ENCODE measurements around the gene PPP1R13B.

PPP1R13B gene

GRCh38 chr14:103704708-103705107, 142.7 kb downstream of the PPP1R13B start:
- Histone ChIP-seq H3K9ac (ENCODE audit: low read length) (no peak overlapping the region), H3K4me1 (ENCODE audit: control insufficient read depth, insufficient read depth, low read length) (peaks cover 15% of the 10 kb centered on the region), H3K4me3 (ENCODE audit: low read length) (no peak overlapping the region), H3K27me3 (replicated peaks; ENCODE audit: control insufficient read depth, insufficient read depth, low read length) (no peaks in the 10 kb centered on the region), H3K36me3 (ENCODE audit: control insufficient read depth, insufficient read depth, low read length, severe bottlenecking) (peaks cover 57% of the 10 kb centered on the region), H3K9me3 (ENCODE audit: control insufficient read depth, low read length) (no peaks in the 10 kb centered on the region)
- DNase-seq (ENCODE audit: low read depth): no peak

GRCh38 chr14:103703433-103704385, 143.7 kb downstream of the PPP1R13B start:
- H3K36me3 ChIP-seq (ENCODE audit: control insufficient read depth, insufficient read depth, low read length, severe bottlenecking): peaks cover 61% of the 10 kb centered on the region
- no peaks in the 10 kb centered on the region for H3K27me3 ChIP-seq (replicated peaks; ENCODE audit: control insufficient read depth, insufficient read depth, low read length)
- DNase-seq (ENCODE audit: low read depth): no peak
- H3K4me1 ChIP-seq (ENCODE audit: control insufficient read depth, insufficient read depth, low read length): peaks cover 18% of the 10 kb centered on the region
- no peaks in the 10 kb centered on the region for H3K9me3 ChIP-seq (ENCODE audit: control insufficient read depth, low read length)
- H3K4me3 ChIP-seq (ENCODE audit: low read length): no peak overlapping the region
- no peak overlapping the region for H3K9ac ChIP-seq (ENCODE audit: low read length)

- Histone ChIP-seq H3K27me3 (replicated peaks; ENCODE audit: control insufficient read depth, insufficient read depth, low read length) (no peaks in the 10 kb centered on the region), H3K9ac (ENCODE audit: low read length) (no peak overlapping the region), H3K4me1 (ENCODE audit: control insufficient read depth, insufficient read depth, low read length) (peaks cover 21% of the 10 kb centered on the region), H3K4me3 (ENCODE audit: low read length) (no peak overlapping the region), H3K9me3 (ENCODE audit: control insufficient read depth, low read length) (no peaks in the 10 kb centered on the region), H3K36me3 (ENCODE audit: control insufficient read depth, insufficient read depth, low read length, severe bottlenecking) (peaks cover 62% of the 10 kb centered on the region)
- no peak for DNase-seq (ENCODE audit: low read depth)
Observed at GRCh38 chr14:103702497-103703432, 144.6 kb downstream of the PPP1R13B start.

GRCh38 chr14:103702095-103702494, 145.3 kb downstream of the PPP1R13B start:
- Histone ChIP-seq H3K9ac (ENCODE audit: low read length) (no peak overlapping the region), H3K36me3 (ENCODE audit: control insufficient read depth, insufficient read depth, low read length, severe bottlenecking) (peaks cover 65% of the 10 kb centered on the region), H3K9me3 (ENCODE audit: control insufficient read depth, low read length) (no peaks in the 10 kb centered on the region), H3K4me1 (ENCODE audit: control insufficient read depth, insufficient read depth, low read length) (peaks cover 28% of the 10 kb centered on the region), H3K4me3 (ENCODE audit: low read length) (no peak overlapping the region), H3K27me3 (replicated peaks; ENCODE audit: control insufficient read depth, insufficient read depth, low read length) (no peaks in the 10 kb centered on the region)
- DNase-seq (ENCODE audit: low read depth): no peak

GRCh38 chr14:103700753-103701490, 146.5 kb downstream of the PPP1R13B start:
- peaks cover 57% of the 10 kb centered on the region for H3K36me3 ChIP-seq (ENCODE audit: control insufficient read depth, insufficient read depth, low read length, severe bottlenecking)
- peaks cover 39% of the 10 kb centered on the region for H3K4me1 ChIP-seq (ENCODE audit: control insufficient read depth, insufficient read depth, low read length)
- no peaks in the 10 kb centered on the region for H3K9me3 ChIP-seq (ENCODE audit: control insufficient read depth, low read length)
- DNase-seq (ENCODE audit: low read depth): no peak
- H3K27me3 ChIP-seq (replicated peaks; ENCODE audit: control insufficient read depth, insufficient read depth, low read length): no peaks in the 10 kb centered on the region
- H3K4me3 ChIP-seq (ENCODE audit: low read length): no peak overlapping the region
- peak overlapping the region; percentile 25 for H3K9ac ChIP-seq (ENCODE audit: low read length)

- Histone ChIP-seq H3K4me1 (ENCODE audit: control insufficient read depth, insufficient read depth, low read length) (peaks cover 43% of the 10 kb centered on the region), H3K4me3 (ENCODE audit: low read length) (no peak overlapping the region), H3K36me3 (ENCODE audit: control insufficient read depth, insufficient read depth, low read length, severe bottlenecking) (peaks cover 54% of the 10 kb centered on the region), H3K27me3 (replicated peaks; ENCODE audit: control insufficient read depth, insufficient read depth, low read length) (no peaks in the 10 kb centered on the region), H3K9me3 (ENCODE audit: control insufficient read depth, low read length) (no peaks in the 10 kb centered on the region), H3K9ac (ENCODE audit: low read length) (peak overlapping the region; percentile 53)
- DNase-seq (ENCODE audit: low read depth): no peak
Observed at GRCh38 chr14:103699901-103700752, 147.2 kb downstream of the PPP1R13B start.

- Histone ChIP-seq H3K27me3 (replicated peaks; ENCODE audit: control insufficient read depth, insufficient read depth, low read length) (no peaks in the 10 kb centered on the region), H3K9me3 (ENCODE audit: control insufficient read depth, low read length) (no peaks in the 10 kb centered on the region), H3K9ac (ENCODE audit: low read length) (no peak overlapping the region), H3K36me3 (ENCODE audit: control insufficient read depth, insufficient read depth, low read length, severe bottlenecking) (peaks cover 62% of the 10 kb centered on the region), H3K4me1 (ENCODE audit: control insufficient read depth, insufficient read depth, low read length) (peaks cover 43% of the 10 kb centered on the region), H3K4me3 (ENCODE audit: low read length) (no peak overlapping the region)
- DNase-seq (ENCODE audit: low read depth): no peak
Observed at GRCh38 chr14:103699261-103699661, 148.1 kb downstream of the PPP1R13B start.

- peaks cover 63% of the 10 kb centered on the region for H3K36me3 ChIP-seq (ENCODE audit: control insufficient read depth, insufficient read depth, low read length, severe bottlenecking)
- DNase-seq (ENCODE audit: low read depth): no peak
Observed at GRCh38 chr14:103698380-103699260, 148.8 kb downstream of the PPP1R13B start.

GRCh38 chr14:103697603-103698379, 149.6 kb downstream of the PPP1R13B start:
- H3K9ac ChIP-seq (ENCODE audit: low read length): peak overlapping the region; percentile 55
- H3K36me3 ChIP-seq (ENCODE audit: control insufficient read depth, insufficient read depth, low read length, severe bottlenecking): peaks cover 63% of the 10 kb centered on the region

More at GRCh38 chr14:103698380-103699260, 148.8 kb downstream of the PPP1R13B start:
- peaks cover 43% of the 10 kb centered on the region for H3K4me1 ChIP-seq (ENCODE audit: control insufficient read depth, insufficient read depth, low read length)
- H3K27me3 ChIP-seq (replicated peaks; ENCODE audit: control insufficient read depth, insufficient read depth, low read length): no peaks in the 10 kb centered on the region
- H3K4me3 ChIP-seq (ENCODE audit: low read length): no peak overlapping the region
- H3K9me3 ChIP-seq (ENCODE audit: control insufficient read depth, low read length): no peaks in the 10 kb centered on the region
- H3K9ac ChIP-seq (ENCODE audit: low read length): peak overlapping the region; percentile 55

More at GRCh38 chr14:103697603-103698379, 149.6 kb downstream of the PPP1R13B start:
- Histone ChIP-seq H3K4me3 (ENCODE audit: low read length) (no peak overlapping the region), H3K4me1 (ENCODE audit: control insufficient read depth, insufficient read depth, low read length) (peaks cover 43% of the 10 kb centered on the region), H3K9me3 (ENCODE audit: control insufficient read depth, low read length) (no peaks in the 10 kb centered on the region), H3K27me3 (replicated peaks; ENCODE audit: control insufficient read depth, insufficient read depth, low read length) (no peaks in the 10 kb centered on the region)
- no peak for DNase-seq (ENCODE audit: low read depth)

Data from adipocyte (in vitro differentiated cells).